ENCODE results near the gene ATAD5.
"Not testable (repeated sequence)": the region's sequence is repeated elsewhere in the genome, so short reads cannot be mapped to it uniquely, and the experiment has no call there.

Gene ATAD5

GRCh38 chr17:30824356-30825145 is 7.2 kb upstream of the ATAD5 start, which contains the start of gene CRLF3:
CRLF3 (minus strand) TSS chr17:30824692; CDS start chr17:30824651, 41 bp downstream.
- peak; percentile 60 for DNase-seq

- no peak for DNase-seq
Measured at GRCh38 chr17:30827082-30827481, 4.7 kb upstream of the ATAD5 start.

- no peak for DNase-seq
Measured at GRCh38 chr17:30829022-30829421, 2.7 kb upstream of the ATAD5 start.

- DNase-seq = no peak
Measured at GRCh38 chr17:30831257-30831656, 509 bp upstream of the ATAD5 start.

GRCh38 chr17:30832438-30833124 is 815 bp downstream of the ATAD5 start:
- no peak for DNase-seq

- no peak for DNase-seq
Measured at GRCh38 chr17:30838202-30838807, 6.5 kb downstream of the ATAD5 start.

GRCh38 chr17:30840771-30841170 is 9.0 kb downstream of the ATAD5 start:
- no peak for DNase-seq

GRCh38 chr17:30848021-30848420 is 16.3 kb downstream of the ATAD5 start:
- no peak for DNase-seq

- no peak for DNase-seq
Measured at GRCh38 chr17:30854146-30854545, 22.4 kb downstream of the ATAD5 start.

GRCh38 chr17:30858556-30859250 is 26.9 kb downstream of the ATAD5 start:
- DNase-seq = no peak

GRCh38 chr17:30864636-30865035 is 32.9 kb downstream of the ATAD5 start:
- DNase-seq = no peak

- DNase-seq = no peak
Measured at GRCh38 chr17:30869005-30869404, 37.2 kb downstream of the ATAD5 start.

- no peak for DNase-seq
Measured at GRCh38 chr17:30886187-30886586, 54.4 kb downstream of the ATAD5 start.

- DNase-seq = no peak
Measured at GRCh38 chr17:30894236-30894635, 62.5 kb downstream of the ATAD5 start.

GRCh38 chr17:30897311-30897710 is 65.5 kb downstream of the ATAD5 start:
- DNase-seq = no peak

- no peak for DNase-seq
Measured at GRCh38 chr17:30905742-30906100, 74.0 kb downstream of the ATAD5 start.

- DNase-seq = peak; percentile 36
Measured at GRCh38 chr17:30906101-30906911, 74.5 kb downstream of the ATAD5 start, which contains the start of gene TEFM. TEFM (minus strand) TSS chr17:30906238; CDS start chr17:30906198, 40 bp downstream.

- no peak for DNase-seq
Measured at GRCh38 chr17:30908717-30909420, 77.1 kb downstream of the ATAD5 start.

GRCh38 chr17:30910151-30910550 is 78.4 kb downstream of the ATAD5 start:
- DNase-seq = not testable (repeated sequence)

- no peak for DNase-seq
Measured at GRCh38 chr17:30913955-30914354, 82.2 kb downstream of the ATAD5 start.

GRCh38 chr17:30915833-30916611 is 84.3 kb downstream of the ATAD5 start:
- no peak for DNase-seq

Measured in NCI-H1436 treated with DMSO at 0.1 percent for 48 hours (cell line).